Keratinocyte (primary cell): Measurements from ENCODE around the gene MAL.

ENCODE experiments used
- CTCF ChIP-seq, 3 experiments: IDR thresholded peaks in 1 of 3; conservative IDR thresholded peaks in 1 of 3; optimal IDR thresholded peaks in 1 of 3; 2 replicates in 2 of 3; 3 replicates in 1 of 3; pipeline versions ENCODE3 to v1.5.1; 2011; ENCODE audit warnings: low read length in 3 of 3, mild to moderate bottlenecking in 3 of 3, moderate library complexity in 2 of 3, control low read depth in 1 of 3, inconsistent platforms in 1 of 3; ENCODE audit not compliant: insufficient read depth in 2 of 3; ENCODE audit errors: extremely low read depth in 1 of 3
- EZH2 ChIP-seq: IDR thresholded peaks from one replicate; pipeline ENCODE4 v1.6.1; 2012; ENCODE audit warnings: inconsistent platforms, mild to moderate bottlenecking, low read length, moderate library complexity

- TF ChIP-seq CTCF (optimal IDR thresholded peaks at IDR 0.05 in 1 of 3, IDR thresholded peaks at IDR 0.05 in 1 of 3, conservative IDR thresholded peaks at IDR 0.05 in 1 of 3; ENCODE audit: extremely low read depth in 1 of 3, insufficient read depth in 2 of 3, low read length in 3 of 3) = no peak
- TF ChIP-seq EZH2 = no peak
Measured at GRCh38 chr2:95031076-95031725, 5.7 kb downstream of the MAL start.
